ENCODE measurements around the gene CADM2. TPM values are rescaled to one million over a fixed set of nuclear protein-coding genes. Genes with fewer than 3 reads are reported as not detected.

The CADM2 gene
- total RNA-seq, 1 donor from 2014 or later, result 2.1 TPM

DNA sequence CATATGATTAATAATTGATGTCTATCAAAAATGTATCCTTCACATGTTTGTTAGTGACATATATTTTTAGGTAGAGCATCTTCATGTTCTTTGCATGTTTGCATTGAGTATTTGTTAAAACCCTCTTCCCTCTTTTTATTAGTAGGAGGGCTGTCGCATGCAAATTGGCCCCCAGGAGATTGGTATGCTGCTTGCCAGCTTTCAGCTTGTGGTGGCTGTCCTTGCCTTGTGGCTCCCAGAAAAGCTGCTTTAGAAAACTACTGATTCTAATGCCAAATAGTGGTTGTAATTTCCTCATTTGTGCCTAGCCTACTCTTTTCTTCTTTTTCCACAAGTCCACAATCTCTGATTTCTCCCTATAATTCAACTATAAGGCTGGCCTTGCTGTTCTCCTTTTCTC lies 1145.4 kb downstream of the CADM2 start:
- DNase-seq (ENCODE audit: low read depth), result no peak

GRCh38 chr3:86109434-86109833 lies 1150.6 kb downstream of the CADM2 start:
- no peak for DNase-seq (ENCODE audit: low read depth)

Small RNA genes within 50 kb of the gene (microRNA-seq; reads per million reads assigned to microRNA genes)
- not detected for gene MIR5688
